ENCODE measurements around the gene GAD2. TPM values are rescaled to one million over a fixed set of nuclear protein-coding genes. Genes with fewer than 3 reads are reported as not detected.
A peak's percentile ranks its signal among the peaks of the same experiment; 100 is the strongest.

Gene GAD2
- total RNA-seq, 1 donor from 2014 or later: 15.3 TPM

DNA sequence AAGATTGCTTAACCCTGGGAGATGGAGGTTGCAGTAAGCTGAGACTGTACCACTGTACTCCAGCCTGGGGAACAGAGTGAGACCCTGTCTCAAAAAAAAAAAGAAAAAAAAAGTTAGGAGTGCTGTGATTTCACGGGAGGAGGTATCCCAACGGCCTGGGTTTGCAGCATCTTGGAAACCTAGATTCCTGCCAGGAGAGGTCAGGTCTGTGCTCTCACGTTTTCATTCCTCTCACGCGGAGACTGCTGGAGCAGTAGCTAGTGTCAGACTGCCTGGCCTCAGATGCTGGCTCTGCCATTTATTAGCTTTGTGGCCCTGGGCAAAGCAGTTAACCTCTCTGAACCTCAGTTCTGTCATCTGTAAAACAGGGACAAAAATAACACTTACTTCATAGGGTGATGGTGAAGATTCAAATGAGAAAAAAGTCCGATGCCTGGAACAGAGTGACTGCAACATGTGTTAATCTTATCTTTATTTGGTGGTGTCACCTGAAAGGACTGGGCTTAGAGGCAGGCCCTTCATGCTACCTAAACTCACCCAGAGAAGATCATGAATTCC lies 94.9 kb downstream of the GAD2 start:
- Mint-ChIP-seq H3K27ac (no peak overlapping the region), H3K4me1 (ENCODE audit: unreplicated experiment) (peaks cover 10% of the 10 kb centered on the region), H3K9me3 (no peaks in the 10 kb centered on the region), H3K36me3 (no peaks in the 10 kb centered on the region), H3K4me3 (no peak overlapping the region), H3K27me3 (peaks cover 19% of the 10 kb centered on the region)
- no peak for DNase-seq (ENCODE audit: extremely low spot score, unreplicated experiment)
- TF ChIP-seq, protein P1, sequence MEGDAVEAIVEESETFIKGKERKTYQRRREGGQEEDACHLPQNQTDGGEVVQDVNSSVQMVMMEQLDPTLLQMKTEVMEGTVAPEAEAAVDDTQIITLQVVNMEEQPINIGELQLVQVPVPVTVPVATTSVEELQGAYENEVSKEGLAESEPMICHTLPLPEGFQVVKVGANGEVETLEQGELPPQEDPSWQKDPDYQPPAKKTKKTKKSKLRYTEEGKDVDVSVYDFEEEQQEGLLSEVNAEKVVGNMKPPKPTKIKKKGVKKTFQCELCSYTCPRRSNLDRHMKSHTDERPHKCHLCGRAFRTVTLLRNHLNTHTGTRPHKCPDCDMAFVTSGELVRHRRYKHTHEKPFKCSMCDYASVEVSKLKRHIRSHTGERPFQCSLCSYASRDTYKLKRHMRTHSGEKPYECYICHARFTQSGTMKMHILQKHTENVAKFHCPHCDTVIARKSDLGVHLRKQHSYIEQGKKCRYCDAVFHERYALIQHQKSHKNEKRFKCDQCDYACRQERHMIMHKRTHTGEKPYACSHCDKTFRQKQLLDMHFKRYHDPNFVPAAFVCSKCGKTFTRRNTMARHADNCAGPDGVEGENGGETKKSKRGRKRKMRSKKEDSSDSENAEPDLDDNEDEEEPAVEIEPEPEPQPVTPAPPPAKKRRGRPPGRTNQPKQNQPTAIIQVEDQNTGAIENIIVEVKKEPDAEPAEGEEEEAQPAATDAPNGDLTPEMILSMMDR (conservative IDR thresholded peaks at IDR 0.05): peak; percentile 40

DNA sequence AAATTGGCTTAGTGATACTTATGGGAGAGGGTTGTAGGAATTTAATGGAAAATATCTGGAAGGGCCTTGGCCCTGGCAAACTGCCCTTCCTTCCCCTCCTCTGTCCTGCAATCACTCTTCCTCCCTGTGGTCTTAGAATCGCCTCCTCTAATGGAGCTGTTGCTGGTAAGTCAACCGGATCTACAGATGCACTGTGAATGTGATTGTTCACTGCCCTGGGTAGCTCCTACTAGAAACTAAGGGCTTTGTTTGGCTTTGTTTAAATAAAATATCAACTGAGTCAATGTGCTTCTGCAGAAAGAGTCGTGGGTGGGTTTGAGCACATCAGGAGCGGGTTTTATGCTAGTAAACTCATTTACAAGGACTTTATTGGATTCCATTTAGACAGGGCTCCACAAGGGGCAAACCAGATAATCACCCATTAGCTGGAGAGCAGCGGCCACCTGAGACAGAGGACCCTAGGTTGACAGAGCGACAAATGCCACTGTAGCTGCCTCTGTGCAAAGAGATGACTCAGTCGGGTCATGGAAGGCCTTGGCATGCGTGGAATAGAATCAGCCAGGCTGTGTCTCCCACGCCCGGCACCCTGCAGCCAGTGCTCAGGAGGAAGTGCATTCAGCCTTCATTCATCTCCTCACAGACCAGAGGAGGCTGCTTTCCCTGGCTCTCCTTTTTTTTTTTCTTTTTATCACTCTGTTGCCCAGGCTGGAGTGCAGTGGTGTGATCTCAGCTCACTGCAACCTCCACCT lies 97.9 kb downstream of the GAD2 start:
- Mint-ChIP-seq H3K27ac (no peak overlapping the region), H3K4me3 (no peak overlapping the region), H3K27me3 (peaks cover 14% of the 10 kb centered on the region), H3K36me3 (no peaks in the 10 kb centered on the region), H3K9me3 (no peaks in the 10 kb centered on the region), H3K4me1 (ENCODE audit: unreplicated experiment) (peaks cover 10% of the 10 kb centered on the region)
- TF ChIP-seq, protein P1 (conservative IDR thresholded peaks at IDR 0.05): no peak
- no peak for DNase-seq (ENCODE audit: extremely low spot score, unreplicated experiment)

DNA sequence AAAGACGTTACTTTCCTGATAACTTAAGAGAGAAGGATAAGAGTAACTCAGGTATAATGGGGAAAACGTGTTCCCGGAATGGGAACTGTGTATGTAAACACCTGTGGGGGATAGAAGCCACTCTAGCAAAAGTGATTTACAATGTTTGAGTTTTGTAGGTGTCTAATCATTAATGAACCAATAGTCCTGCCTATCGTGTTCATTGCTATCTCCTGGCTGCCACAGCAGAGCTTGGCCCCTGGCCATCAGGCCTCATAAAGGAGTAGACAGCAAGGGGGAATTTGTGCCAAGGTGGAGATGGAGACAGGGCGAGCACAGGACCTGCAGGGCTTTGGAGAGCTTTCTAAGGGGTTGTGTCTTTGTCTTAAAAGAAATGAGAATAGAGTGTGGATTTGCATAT lies 102.1 kb downstream of the GAD2 start:
- TF ChIP-seq, protein P1 (conservative IDR thresholded peaks at IDR 0.05): no peak
- no peak for DNase-seq (ENCODE audit: extremely low spot score, unreplicated experiment)
- peaks cover 7% of the 10 kb centered on the region for H3K27me3 Mint-ChIP-seq
- no peak overlapping the region for H3K4me3 Mint-ChIP-seq
- no peak overlapping the region for H3K27ac Mint-ChIP-seq
- no peaks in the 10 kb centered on the region for H3K9me3 Mint-ChIP-seq
- H3K4me1 Mint-ChIP-seq (ENCODE audit: unreplicated experiment): peaks cover 5% of the 10 kb centered on the region
- no peaks in the 10 kb centered on the region for H3K36me3 Mint-ChIP-seq

DNA sequence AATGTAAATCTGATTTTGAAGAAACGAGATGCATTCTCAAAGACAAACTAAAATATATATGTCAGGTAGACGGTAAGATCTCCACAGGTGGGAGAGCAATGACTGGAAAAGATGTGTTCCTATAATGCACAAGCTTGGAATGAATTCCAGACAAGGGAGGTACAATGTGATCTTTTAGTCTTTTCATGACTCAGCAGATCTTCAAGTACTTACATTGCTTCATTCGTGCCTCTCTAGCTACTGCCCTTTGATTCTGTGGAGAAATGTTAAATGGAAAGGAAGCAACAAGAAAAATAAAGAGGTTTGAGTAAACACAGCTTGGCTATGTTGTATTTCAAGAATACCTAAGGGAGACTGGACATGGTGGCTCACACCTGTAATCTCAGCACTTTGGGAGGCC lies 106.6 kb downstream of the GAD2 start:
- Mint-ChIP-seq H3K27me3 (peaks cover 7% of the 10 kb centered on the region), H3K27ac (no peak overlapping the region), H3K4me3 (no peak overlapping the region), H3K9me3 (no peaks in the 10 kb centered on the region), H3K4me1 (ENCODE audit: unreplicated experiment) (no peaks in the 10 kb centered on the region), H3K36me3 (no peaks in the 10 kb centered on the region)
- TF ChIP-seq, protein P1 (conservative IDR thresholded peaks at IDR 0.05): no peak
- DNase-seq (ENCODE audit: extremely low spot score, unreplicated experiment): no peak

DNA sequence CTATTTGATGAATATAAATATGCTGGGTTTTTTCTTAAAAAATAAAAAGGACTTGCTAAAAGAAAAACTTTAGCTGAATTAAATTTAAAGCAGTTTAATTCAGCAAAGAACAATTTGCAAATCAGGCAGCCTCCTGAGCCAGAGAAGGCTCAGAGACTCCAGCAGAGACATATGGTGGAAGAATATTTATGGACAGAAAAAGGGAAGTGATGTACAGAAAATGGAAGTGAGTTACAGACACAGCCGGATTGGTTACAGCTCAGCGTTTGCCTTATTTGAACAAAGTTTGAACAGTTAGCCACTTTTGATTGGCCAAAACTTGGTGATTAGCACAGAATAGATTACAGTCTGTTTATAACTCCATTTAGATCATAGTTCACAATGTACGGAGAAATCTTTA lies 110.3 kb downstream of the GAD2 start:
- Mint-ChIP-seq H3K9me3 (no peaks in the 10 kb centered on the region), H3K4me1 (ENCODE audit: unreplicated experiment) (peaks cover 4% of the 10 kb centered on the region), H3K27me3 (peaks cover 7% of the 10 kb centered on the region), H3K4me3 (no peak overlapping the region), H3K36me3 (no peaks in the 10 kb centered on the region), H3K27ac (no peak overlapping the region)
- DNase-seq (ENCODE audit: extremely low spot score, unreplicated experiment): no peak
- TF ChIP-seq, protein P1 (conservative IDR thresholded peaks at IDR 0.05): no peak
